ENCODE measurements around the gene PHF2. TPM values are rescaled to one million over a fixed set of nuclear protein-coding genes. Genes with fewer than 3 reads are reported as not detected.

Gene PHF2
- total RNA-seq, 1 experiment from 2014 or later: 10.3 TPM

DNA sequence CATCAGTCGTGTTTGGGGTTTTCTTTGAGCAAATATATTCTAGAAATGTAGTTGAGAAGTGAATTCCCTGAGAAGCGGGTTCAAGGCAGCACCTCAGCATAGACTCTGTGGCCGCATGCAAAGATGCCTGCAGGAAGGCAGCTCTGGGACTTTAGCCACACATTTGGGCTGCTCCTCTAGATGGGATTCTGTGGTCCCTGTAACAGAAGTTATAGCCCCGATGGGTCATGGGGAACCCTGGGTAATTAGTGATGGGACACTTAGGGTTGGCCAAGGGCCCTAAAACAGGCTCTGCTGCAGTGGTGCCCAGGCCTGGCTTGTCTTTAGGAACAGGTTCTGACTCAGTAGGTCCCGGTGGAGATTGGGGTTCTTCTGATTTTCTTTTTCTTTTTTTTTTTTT is 36.8 kb downstream of the PHF2 start:
- no peak overlapping the region for H3K27ac Mint-ChIP-seq (ENCODE audit: unreplicated experiment)
- no peaks in the 10 kb centered on the region for H3K27me3 ChIP-seq (replicated peaks; ENCODE audit: control insufficient read depth, insufficient read depth, low read length)
- no peaks in the 10 kb centered on the region for H3K36me3 Mint-ChIP-seq (ENCODE audit: insufficient read depth, unreplicated experiment)
- TF ChIP-seq, protein P1, sequence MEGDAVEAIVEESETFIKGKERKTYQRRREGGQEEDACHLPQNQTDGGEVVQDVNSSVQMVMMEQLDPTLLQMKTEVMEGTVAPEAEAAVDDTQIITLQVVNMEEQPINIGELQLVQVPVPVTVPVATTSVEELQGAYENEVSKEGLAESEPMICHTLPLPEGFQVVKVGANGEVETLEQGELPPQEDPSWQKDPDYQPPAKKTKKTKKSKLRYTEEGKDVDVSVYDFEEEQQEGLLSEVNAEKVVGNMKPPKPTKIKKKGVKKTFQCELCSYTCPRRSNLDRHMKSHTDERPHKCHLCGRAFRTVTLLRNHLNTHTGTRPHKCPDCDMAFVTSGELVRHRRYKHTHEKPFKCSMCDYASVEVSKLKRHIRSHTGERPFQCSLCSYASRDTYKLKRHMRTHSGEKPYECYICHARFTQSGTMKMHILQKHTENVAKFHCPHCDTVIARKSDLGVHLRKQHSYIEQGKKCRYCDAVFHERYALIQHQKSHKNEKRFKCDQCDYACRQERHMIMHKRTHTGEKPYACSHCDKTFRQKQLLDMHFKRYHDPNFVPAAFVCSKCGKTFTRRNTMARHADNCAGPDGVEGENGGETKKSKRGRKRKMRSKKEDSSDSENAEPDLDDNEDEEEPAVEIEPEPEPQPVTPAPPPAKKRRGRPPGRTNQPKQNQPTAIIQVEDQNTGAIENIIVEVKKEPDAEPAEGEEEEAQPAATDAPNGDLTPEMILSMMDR (IDR thresholded peaks at IDR 0.05; ENCODE audit: insufficient read depth in 1 of 2, low read depth in 1 of 2, low read length in 1 of 2, severe bottlenecking in 1 of 2, unreplicated experiment in 1 of 2): no peak
- POLR2A ChIA-PET: interaction anchor here (0.7 kb wide), 1 partner anchor 31 kb away, joined by 7 read pairs; no protein-coding TSS in a partner anchor
- no peaks in the 10 kb centered on the region for H3K27me3 Mint-ChIP-seq (ENCODE audit: insufficient read depth, unreplicated experiment)
- CTCF ChIA-PET: no interaction called here
- no peak overlapping the region for H3K4me3 ChIP-seq (ENCODE audit: low read depth, low read length)
- no TSS peak for BruUV-seq (replicated peaks)
- no peaks in the 10 kb centered on the region for H3K36me3 ChIP-seq (ENCODE audit: control insufficient read depth, insufficient read depth, low read length)
- intact Hi-C loops (cut with micrococcal nuclease; ENCODE audit: unreplicated experiment): no loop called here
- H3K4me1 Mint-ChIP-seq (ENCODE audit: low read depth, unreplicated experiment): no peaks in the 10 kb centered on the region
- H3K9me3 Mint-ChIP-seq (ENCODE audit: unreplicated experiment): peaks cover 10% of the 10 kb centered on the region
- H3K9me3 ChIP-seq: no peaks in the 10 kb centered on the region
- H3K4me1 ChIP-seq: no peaks in the 10 kb centered on the region
- no peak for DNase-seq
- H3K4me3 Mint-ChIP-seq (ENCODE audit: unreplicated experiment): no peak overlapping the region

DNA sequence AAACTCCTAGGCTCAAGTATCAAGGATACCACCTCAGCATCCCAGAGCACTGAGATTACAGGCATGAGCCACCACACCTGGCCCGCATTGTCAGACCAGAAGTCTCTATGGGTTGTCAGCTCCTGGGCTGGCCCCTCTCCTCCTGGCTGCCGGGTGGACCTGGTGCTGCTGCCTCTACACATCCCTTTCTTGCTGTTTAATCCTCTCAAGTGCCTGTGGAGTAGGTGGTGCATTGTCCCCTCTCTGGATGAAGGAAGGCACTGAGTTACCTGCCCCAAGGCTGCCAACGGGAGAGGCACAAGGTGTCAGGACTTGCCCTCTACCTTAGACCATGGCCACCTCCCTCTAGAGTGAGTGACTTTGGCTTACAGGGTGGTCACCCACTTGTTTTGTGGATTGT is 37.4 kb downstream of the PHF2 start:
- H3K36me3 ChIP-seq (ENCODE audit: control insufficient read depth, insufficient read depth, low read length): no peaks in the 10 kb centered on the region
- TF ChIP-seq, protein P1 (IDR thresholded peaks at IDR 0.05; ENCODE audit: insufficient read depth in 1 of 2, low read depth in 1 of 2, low read length in 1 of 2, severe bottlenecking in 1 of 2, unreplicated experiment in 1 of 2): no peak
- no peaks in the 10 kb centered on the region for H3K36me3 Mint-ChIP-seq (ENCODE audit: insufficient read depth, unreplicated experiment)
- ChIA-PET POLR2A (interaction anchor here (0.7 kb wide), 1 partner anchor 31 kb away, joined by 7 read pairs; no protein-coding TSS in a partner anchor), CTCF (no interaction called here)
- H3K27me3 ChIP-seq (replicated peaks; ENCODE audit: control insufficient read depth, insufficient read depth, low read length): no peaks in the 10 kb centered on the region
- peaks cover 10% of the 10 kb centered on the region for H3K9me3 Mint-ChIP-seq (ENCODE audit: unreplicated experiment)
- H3K9me3 ChIP-seq: no peaks in the 10 kb centered on the region
- intact Hi-C loops (cut with micrococcal nuclease; ENCODE audit: unreplicated experiment): no loop called here
- BruUV-seq (replicated peaks): no TSS peak
- no peak overlapping the region for H3K4me3 ChIP-seq (ENCODE audit: low read depth, low read length)
- no peaks in the 10 kb centered on the region for H3K27me3 Mint-ChIP-seq (ENCODE audit: insufficient read depth, unreplicated experiment)
- no peak for DNase-seq
- H3K27ac Mint-ChIP-seq (ENCODE audit: unreplicated experiment): no peak overlapping the region
- H3K4me1 Mint-ChIP-seq (ENCODE audit: low read depth, unreplicated experiment): no peaks in the 10 kb centered on the region
- H3K4me1 ChIP-seq: no peaks in the 10 kb centered on the region
- no peak overlapping the region for H3K4me3 Mint-ChIP-seq (ENCODE audit: unreplicated experiment)

DNA sequence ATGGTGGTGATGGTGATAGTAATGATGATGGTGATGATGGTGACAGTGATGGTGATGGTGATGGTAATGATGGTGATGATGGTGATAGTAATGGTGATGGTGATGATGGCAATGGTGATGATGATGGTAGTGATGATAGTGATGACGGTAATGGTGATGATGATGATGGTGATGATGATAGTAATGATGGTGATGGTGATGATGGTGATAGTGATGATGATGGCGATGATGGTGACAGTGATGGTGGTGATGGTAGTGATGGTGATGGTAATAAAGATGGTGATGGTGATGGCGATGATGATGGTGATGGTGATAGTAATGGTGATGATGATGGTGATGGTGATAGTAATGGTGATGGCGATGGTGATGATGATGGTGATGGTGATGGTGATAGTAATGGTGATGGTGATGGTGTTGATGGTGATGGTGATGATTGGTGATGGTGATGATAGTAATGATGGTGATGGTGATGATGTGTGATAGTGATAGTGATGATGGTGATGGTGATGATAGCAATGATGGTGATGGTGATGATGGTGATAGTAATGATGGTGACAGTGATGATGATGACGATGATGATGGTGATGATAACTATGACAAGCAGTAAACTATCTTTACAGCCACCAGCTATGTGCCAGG is 38.6 kb downstream of the PHF2 start:
- Mint-ChIP-seq H3K27ac (ENCODE audit: unreplicated experiment) (no peak overlapping the region), H3K36me3 (ENCODE audit: insufficient read depth, unreplicated experiment) (no peaks in the 10 kb centered on the region), H3K27me3 (ENCODE audit: insufficient read depth, unreplicated experiment) (no peaks in the 10 kb centered on the region), H3K9me3 (ENCODE audit: unreplicated experiment) (peaks cover 5% of the 10 kb centered on the region), H3K4me1 (ENCODE audit: low read depth, unreplicated experiment) (no peaks in the 10 kb centered on the region), H3K4me3 (ENCODE audit: unreplicated experiment) (no peak overlapping the region)
- TF ChIP-seq, protein P1 (IDR thresholded peaks at IDR 0.05; ENCODE audit: insufficient read depth in 1 of 2, low read depth in 1 of 2, low read length in 1 of 2, severe bottlenecking in 1 of 2, unreplicated experiment in 1 of 2): no peak
- Histone ChIP-seq H3K4me1 (no peaks in the 10 kb centered on the region), H3K4me3 (ENCODE audit: low read depth, low read length) (no peak overlapping the region), H3K36me3 (ENCODE audit: control insufficient read depth, insufficient read depth, low read length) (no peaks in the 10 kb centered on the region), H3K27me3 (replicated peaks; ENCODE audit: control insufficient read depth, insufficient read depth, low read length) (no peaks in the 10 kb centered on the region), H3K9me3 (no peaks in the 10 kb centered on the region)
- POLR2A ChIA-PET: no interaction called here
- intact Hi-C loops (cut with micrococcal nuclease; ENCODE audit: unreplicated experiment): no loop called here
- CTCF ChIA-PET: no interaction called here
- no peak for DNase-seq
- BruUV-seq (replicated peaks): no TSS peak
